DMS 273 (cell line): Measurements from ENCODE around the gene GRK1.

Experiments
- DNase-seq: peaks from one replicate; lab custom pipeline; 2025; ENCODE audit not compliant: unreplicated experiment; lab: John Stamatoyannopoulos, UW

Gene GRK1

GRCh38 chr13:113774177-113775107 lies 107.4 kb downstream of the GRK1 start:
- no peak for DNase-seq

DNA sequence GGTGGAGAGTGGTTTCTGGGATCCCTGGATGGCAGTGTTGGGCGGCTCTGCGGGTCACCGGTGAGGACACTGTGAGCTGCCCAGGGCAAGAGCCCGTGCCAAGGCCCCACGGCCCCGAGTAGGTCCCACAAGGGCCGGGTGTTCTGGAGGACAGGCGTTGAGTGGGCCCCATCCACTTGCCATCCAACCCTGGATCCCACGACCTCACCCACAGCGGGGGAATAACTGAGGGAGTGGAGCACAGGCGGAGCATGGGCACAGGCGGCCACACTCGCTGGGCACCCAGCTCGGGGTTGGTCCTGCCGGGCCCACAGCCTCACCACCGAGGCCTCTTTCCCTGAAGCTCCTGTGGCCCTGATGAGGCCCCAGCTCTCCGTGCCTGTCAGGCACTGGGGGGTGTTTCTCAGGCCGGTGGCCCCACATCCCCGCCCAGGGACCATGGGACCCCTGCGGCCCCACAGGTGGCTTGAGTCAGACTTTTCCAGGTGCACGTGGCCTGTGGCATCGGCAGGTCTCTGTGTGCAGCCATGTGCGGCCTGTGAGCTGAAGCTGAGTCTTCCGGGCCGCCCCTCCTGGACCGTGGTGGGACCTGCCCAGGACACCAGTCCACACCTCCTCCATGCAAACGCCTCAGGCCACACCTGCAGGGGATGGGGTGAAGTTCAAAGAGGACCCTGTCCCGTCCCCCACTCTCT lies 108.6 kb downstream of the GRK1 start:
- no peak for DNase-seq

DNA sequence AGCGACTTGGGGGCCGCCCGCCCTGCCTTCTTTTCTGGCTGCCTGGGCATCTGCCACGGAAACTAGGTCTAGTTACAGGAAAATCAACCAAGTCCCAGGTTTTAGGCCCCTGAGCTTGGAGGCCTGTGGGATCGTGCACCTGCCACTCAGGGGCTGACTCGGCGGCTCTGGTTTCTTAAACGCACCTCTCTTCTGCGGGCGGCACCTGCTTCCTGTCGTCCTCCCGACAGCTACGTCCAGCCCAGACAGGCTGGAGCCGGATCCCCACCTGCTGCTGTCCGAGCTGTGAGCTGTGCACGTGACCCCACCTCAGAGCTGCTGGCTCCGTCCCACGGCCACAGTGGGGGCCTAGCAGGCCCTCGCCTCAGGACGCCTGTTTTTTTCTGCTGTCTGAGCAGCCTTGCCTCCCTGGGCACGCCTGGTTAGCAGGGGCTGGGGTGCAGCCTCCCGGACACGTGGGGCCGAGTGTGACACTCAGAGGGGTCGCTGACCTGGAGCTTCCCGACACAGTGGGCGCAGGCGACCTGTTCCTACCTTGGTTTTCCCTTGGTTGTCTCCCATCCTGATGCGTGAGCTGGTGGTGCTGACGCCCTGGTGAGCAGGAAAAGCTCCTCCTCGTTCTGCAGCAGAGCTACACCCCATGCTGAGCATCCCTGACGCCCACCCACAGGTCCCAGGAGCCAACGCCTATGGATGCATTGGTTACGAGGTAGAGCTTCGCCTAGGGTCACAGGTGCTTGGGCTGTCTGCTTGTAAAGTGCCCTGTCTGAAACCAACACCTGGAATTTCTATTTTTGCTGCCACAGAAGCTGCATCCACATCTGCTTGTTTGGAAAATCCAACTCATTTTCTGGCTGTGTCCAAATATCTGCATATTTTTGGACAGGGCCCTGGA lies 109.5 kb downstream of the GRK1 start:
- DNase-seq = no peak

GRCh38 chr13:113777311-113778260 lies 110.6 kb downstream of the GRK1 start:
- DNase-seq = peak; percentile 5

DNA sequence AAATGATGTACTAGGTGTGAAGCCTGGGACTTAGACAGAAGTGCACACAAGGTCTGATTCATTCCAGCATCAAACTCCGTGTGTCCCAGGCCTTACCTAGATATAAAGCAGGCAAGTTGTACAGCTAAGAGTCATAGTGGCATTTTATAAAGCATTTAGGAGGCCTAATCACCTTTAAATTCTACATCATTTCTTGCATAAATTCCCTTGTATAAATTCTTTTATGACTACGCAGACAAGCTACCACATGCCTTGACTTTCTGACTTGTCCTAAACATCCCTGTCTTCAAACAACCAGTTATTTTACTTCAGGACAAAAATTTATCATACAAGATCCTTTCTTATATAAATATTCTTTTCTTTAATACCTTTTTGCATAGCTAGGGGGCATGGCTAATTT lies 114.6 kb downstream of the GRK1 start:
- no peak for DNase-seq

GRCh38 chr13:113782472-113782871 lies 115.5 kb downstream of the GRK1 start:
- no peak for DNase-seq

DNA sequence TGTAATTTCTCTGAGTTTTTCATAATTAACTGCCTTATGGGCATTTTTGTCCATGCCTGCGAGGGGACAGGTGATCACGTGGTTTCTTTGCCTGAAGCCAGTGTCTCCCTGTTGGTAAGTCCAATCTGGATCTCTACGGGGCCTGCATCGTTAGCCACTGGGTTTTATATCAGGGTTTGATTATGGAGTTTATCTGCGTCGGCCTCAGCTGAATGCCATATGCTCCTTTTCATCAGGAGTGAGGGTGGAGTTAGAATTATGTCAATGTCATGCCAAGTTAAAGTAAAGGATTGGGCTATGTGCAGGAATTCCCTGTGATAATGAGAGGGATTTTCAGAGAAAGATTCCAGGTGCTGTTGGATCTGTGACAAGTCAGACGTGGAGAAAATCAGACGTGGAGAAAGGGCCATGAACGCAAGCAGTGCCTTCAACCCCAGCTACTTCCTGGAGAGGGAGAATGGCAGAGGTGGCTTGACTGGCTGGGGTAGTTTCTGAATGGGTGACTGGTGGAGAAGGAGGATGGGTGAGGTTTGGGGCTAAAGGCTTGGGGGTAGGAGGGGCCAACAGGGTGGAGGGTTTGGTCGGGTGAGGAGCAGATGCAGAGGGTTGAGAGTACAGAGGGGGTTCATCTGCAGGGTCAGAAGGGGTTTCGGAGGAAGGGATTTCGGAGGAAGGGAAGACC lies 116.3 kb downstream of the GRK1 start:
- DNase-seq = no peak

DNA sequence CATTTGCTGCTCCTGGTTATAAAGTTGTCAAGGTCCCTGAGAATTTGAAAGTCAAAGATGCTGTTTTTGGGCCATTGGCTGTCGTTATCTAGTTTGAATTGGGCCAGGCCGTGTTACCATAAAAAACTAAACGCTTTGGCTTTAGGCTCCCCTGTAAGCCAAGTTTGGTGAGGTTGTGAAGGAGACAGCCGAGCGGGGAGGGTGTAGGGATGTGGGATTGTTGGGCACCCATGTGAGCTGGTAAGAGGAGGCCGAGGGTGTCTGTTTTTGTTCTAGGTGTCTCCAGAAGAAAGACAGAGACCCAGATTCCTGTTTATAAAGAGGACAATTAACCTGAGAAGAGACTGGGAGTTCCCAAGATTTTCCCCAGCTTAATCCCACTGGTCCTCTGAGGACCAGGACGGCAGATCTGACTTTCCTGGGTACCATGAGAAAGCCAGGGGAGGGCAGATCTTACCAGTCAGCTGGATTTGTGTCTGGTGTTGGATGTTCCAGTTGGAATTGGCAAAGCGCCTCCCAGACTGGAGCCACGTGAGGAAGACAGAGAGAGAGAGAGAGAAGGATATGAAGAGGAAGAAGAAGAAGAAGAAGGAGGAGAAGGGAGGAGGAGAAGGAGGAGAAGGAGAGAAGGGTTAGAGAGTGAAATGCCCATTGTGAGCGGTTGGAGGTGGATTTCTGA lies 117.1 kb downstream of the GRK1 start:
- no peak for DNase-seq

DNA sequence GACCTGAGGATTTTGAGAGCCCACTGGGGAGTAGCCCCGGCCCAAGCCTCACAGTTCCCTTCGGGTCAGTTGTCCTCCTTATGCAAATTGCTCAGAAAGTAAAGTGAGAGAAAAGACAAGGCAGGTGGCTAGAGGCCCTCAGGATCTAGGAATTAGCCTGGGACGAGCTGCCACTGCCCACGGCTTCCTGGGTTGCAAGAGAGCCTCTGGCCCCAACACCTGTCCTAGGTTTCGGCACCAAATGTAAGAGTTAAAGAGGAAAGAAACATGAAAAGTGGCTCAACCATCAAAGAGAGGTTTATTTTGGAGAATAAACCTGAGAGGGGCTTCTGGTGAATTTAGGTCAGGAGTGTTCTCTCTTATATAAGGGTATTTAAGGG lies 117.6 kb downstream of the GRK1 start:
- no peak for DNase-seq

DNA sequence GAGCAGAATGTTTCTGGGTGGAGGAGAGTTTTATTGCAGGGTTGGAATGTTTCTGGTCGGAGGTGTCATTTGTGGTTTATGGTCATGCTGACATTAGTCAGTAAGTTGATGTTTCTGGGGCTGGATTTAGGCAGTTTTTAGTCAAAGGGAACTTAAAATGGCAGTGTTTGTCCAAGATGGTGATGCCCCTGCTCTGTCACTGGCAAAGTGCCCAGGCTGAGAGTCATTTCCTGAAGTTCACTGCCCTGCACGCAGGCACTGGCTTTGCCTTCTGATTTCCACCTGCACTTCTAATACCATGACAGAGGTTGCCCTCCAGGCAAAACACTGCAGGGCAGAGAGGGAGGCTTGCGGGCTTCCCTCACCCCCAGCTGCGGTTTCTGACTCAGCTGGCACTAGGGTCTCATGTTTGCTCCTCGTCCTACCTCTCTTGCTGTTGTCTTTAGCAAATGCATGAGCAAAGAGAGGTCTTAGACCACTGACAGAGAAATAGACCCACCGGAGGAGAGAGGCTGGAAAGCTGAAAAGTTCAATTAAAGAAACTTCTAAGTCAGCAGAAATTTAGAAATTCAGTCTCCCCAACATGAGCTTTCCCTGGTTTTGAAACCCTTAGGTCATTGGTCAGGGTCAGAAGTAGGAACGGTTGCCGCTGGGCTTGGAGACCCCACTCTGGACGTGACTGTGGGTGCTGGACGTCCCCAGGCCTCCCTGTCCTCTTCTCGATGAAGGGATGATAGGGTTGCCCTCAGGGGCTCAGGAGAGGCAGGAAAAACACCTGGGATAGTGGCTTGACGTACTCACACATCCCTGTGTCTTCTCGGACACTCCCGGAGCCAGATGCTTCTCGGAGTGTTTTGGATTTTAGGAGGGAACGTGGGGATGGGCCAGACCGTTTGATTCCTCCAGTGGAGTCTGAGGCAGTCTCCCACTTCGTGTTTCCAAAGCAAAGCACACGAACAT lies 118.3 kb downstream of the GRK1 start:
- no peak for DNase-seq

GRCh38 chr13:113786262-113786841 lies 119.3 kb downstream of the GRK1 start:
- no peak for DNase-seq
